Astrocyte (in vitro differentiated cells and primary cell): ENCODE data around the gene STMND1. TPM values are rescaled to one million over a fixed set of nuclear protein-coding genes. Genes with fewer than 3 reads are reported as not detected.

Source experiments
- DNase-seq: peaks from one replicate; pipeline ENCODE4 v3.0.0-alpha.2; 2010; ENCODE audit warnings: low read depth
- FAIRE-seq: peaks from 2 replicates; lab custom pipeline; 2011; peaks lifted over from hg19 to GRCh38; lab: Jason Lieb, UNC
- H2AFZ ChIP-seq: 2 replicates; pipeline ENCODE4 v1.6.0; 2012; ENCODE audit warnings: low read depth, low read length, inconsistent platforms
- H3K27ac ChIP-seq: 2 replicates; pipeline ENCODE4 v1.5.1; 2011; ENCODE audit warnings: low read depth, low read length, inconsistent platforms
- H3K27me3 ChIP-seq: 2 replicates; pipeline ENCODE4 v1.6.0; 2011; ENCODE audit warnings: low read length, inconsistent platforms; ENCODE audit not compliant: insufficient read depth
- H3K36me3 ChIP-seq: 2 replicates; pipeline ENCODE4 v1.5.1; 2011; ENCODE audit warnings: low read length, inconsistent platforms; ENCODE audit not compliant: insufficient read depth
- H3K4me1 ChIP-seq: 2 replicates; pipeline ENCODE4 v1.5.1; 2011; ENCODE audit warnings: low read length, inconsistent platforms; ENCODE audit not compliant: insufficient read depth
- H3K4me2 ChIP-seq: 2 replicates; pipeline ENCODE4 v1.6.0; 2012; ENCODE audit warnings: low read length, inconsistent platforms
- H3K4me3 ChIP-seq: 2 replicates; pipeline ENCODE4 v1.5.1; 2011; ENCODE audit warnings: low read depth, mild to moderate bottlenecking, low read length, inconsistent platforms; ENCODE audit not compliant: insufficient read depth
- H3K79me2 ChIP-seq: 2 replicates; pipeline ENCODE4 v1.6.0; 2012; ENCODE audit warnings: mild to moderate bottlenecking, low read length, inconsistent platforms; ENCODE audit not compliant: insufficient read depth
- H3K9ac ChIP-seq: 2 replicates; pipeline ENCODE4 v1.6.0; 2012; ENCODE audit warnings: mild to moderate bottlenecking, low read length, inconsistent platforms
- H3K9me3 ChIP-seq: 2 replicates; pipeline ENCODE4 v1.5.1; 2012; ENCODE audit warnings: low read depth, mild to moderate bottlenecking, low read length, inconsistent platforms; ENCODE audit not compliant: insufficient read depth
- H4K20me1 ChIP-seq: 2 replicates; pipeline ENCODE4 v1.6.0; 2012; ENCODE audit warnings: low read length, inconsistent platforms; ENCODE audit not compliant: insufficient read depth
- H3K27ac Mint-ChIP-seq: one replicate; pipeline ENCODE4 v1.8.0; 2021; ENCODE audit warnings: mild to moderate bottlenecking, mixed read lengths; ENCODE audit not compliant: unreplicated experiment
- H3K27me3 Mint-ChIP-seq: one replicate; pipeline ENCODE4 v1.8.0; 2021; ENCODE audit warnings: low read depth, mixed read lengths; ENCODE audit not compliant: unreplicated experiment
- H3K36me3 Mint-ChIP-seq: one replicate; pipeline ENCODE4 v1.8.0; 2021; ENCODE audit warnings: low read depth, mixed read lengths; ENCODE audit not compliant: unreplicated experiment
- H3K4me1 Mint-ChIP-seq: one replicate; pipeline ENCODE4 v1.8.0; 2021; ENCODE audit warnings: low read depth, mixed read lengths; ENCODE audit not compliant: unreplicated experiment
- H3K4me3 Mint-ChIP-seq: one replicate; pipeline ENCODE4 v1.8.0; 2021; ENCODE audit warnings: mild to moderate bottlenecking, moderate library complexity, mixed read lengths; ENCODE audit not compliant: unreplicated experiment
- H3K9me3 Mint-ChIP-seq: one replicate; pipeline ENCODE4 v1.8.0; 2021; ENCODE audit warnings: mild to moderate bottlenecking, mixed read lengths; ENCODE audit not compliant: unreplicated experiment
- EZH2 ChIP-seq: IDR thresholded peaks from 2 replicates; pipeline ENCODE4 v1.6.1; 2012; ENCODE audit warnings: mild to moderate bottlenecking, low read length, inconsistent platforms; ENCODE audit not compliant: insufficient read depth
- total RNA-seq: library from RNA; stranded (reverse); gene quantifications from 2 replicates; pipeline ENCODE4 v1.2.1, GENCODE V29; 2021
- TF ChIP-seq, protein P1 (sequence below): IDR thresholded peaks from 2 replicates; pipeline ENCODE4 v1.5.1; 2011; ENCODE audit warnings: low read depth, mild to moderate bottlenecking, inconsistent platforms, low read length, moderate library complexity; ENCODE audit not compliant: insufficient read depth

Gene STMND1
- total RNA-seq, 1 donor from 2014 or later = 0.16 TPM

DNA sequence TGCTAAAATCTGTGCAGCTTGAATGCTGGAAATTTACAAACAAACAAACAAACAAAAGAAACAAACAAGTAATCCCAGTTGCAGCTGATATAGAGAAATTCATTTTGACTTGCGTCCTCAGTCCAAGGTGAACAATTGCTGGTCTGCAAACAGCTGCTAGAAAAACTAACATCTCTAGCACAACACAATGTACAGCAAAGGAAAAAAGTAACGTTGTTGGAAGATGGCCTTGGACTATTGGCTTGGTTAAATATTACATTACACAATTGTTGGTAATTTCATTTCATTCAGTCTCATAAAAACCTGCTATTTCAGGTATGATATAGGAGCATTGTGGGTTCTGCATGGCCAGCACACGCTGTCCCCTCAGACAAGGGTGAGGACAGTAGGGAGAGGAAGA, 50.0 kb downstream of the STMND1 start:
- H3K27ac Mint-ChIP-seq = no peak overlapping the region
- no peak for FAIRE-seq
- TF ChIP-seq EZH2 = no peak
- TF ChIP-seq, protein P1, sequence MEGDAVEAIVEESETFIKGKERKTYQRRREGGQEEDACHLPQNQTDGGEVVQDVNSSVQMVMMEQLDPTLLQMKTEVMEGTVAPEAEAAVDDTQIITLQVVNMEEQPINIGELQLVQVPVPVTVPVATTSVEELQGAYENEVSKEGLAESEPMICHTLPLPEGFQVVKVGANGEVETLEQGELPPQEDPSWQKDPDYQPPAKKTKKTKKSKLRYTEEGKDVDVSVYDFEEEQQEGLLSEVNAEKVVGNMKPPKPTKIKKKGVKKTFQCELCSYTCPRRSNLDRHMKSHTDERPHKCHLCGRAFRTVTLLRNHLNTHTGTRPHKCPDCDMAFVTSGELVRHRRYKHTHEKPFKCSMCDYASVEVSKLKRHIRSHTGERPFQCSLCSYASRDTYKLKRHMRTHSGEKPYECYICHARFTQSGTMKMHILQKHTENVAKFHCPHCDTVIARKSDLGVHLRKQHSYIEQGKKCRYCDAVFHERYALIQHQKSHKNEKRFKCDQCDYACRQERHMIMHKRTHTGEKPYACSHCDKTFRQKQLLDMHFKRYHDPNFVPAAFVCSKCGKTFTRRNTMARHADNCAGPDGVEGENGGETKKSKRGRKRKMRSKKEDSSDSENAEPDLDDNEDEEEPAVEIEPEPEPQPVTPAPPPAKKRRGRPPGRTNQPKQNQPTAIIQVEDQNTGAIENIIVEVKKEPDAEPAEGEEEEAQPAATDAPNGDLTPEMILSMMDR = no peak

GRCh38 chr6:17152703-17153102, 50.9 kb downstream of the STMND1 start:
- Histone ChIP-seq H3K4me3 (no peak overlapping the region), H2AFZ (no peak overlapping the region), H3K27me3 (no peaks in the 10 kb centered on the region), H3K9ac (no peak overlapping the region), H4K20me1 (no peaks in the 10 kb centered on the region), H3K4me1 (no peaks in the 10 kb centered on the region), H3K9me3 (no peaks in the 10 kb centered on the region), H3K4me2 (no peak overlapping the region), H3K36me3 (no peaks in the 10 kb centered on the region), H3K27ac (no peak overlapping the region), H3K79me2 (no peaks in the 10 kb centered on the region)
- TF ChIP-seq, protein P1 = no peak
- no peak for TF ChIP-seq EZH2
- no peak for DNase-seq
- Mint-ChIP-seq H3K4me1 (no peaks in the 10 kb centered on the region), H3K27ac (no peak overlapping the region), H3K36me3 (no peaks in the 10 kb centered on the region), H3K27me3 (peaks cover 4% of the 10 kb centered on the region), H3K4me3 (no peak overlapping the region), H3K9me3 (peaks cover 5% of the 10 kb centered on the region)
- no peak for FAIRE-seq

More for the DNA sequence above, 50.0 kb downstream of the STMND1 start:
- H3K36me3 Mint-ChIP-seq = no peaks in the 10 kb centered on the region
- H3K36me3 ChIP-seq = no peaks in the 10 kb centered on the region
- H3K4me1 ChIP-seq = no peaks in the 10 kb centered on the region
- no peaks in the 10 kb centered on the region for H4K20me1 ChIP-seq
- no peaks in the 10 kb centered on the region for H3K9me3 ChIP-seq
- H3K27ac ChIP-seq = no peak overlapping the region
- H3K79me2 ChIP-seq = no peaks in the 10 kb centered on the region
- H3K27me3 Mint-ChIP-seq = peaks cover 4% of the 10 kb centered on the region
- peaks cover 5% of the 10 kb centered on the region for H3K9me3 Mint-ChIP-seq
- H3K4me1 Mint-ChIP-seq = no peaks in the 10 kb centered on the region
- no peak for DNase-seq
- H2AFZ ChIP-seq = no peak overlapping the region
- H3K4me3 Mint-ChIP-seq = no peak overlapping the region
- no peak overlapping the region for H3K4me2 ChIP-seq
- H3K27me3 ChIP-seq = no peaks in the 10 kb centered on the region
- no peak overlapping the region for H3K9ac ChIP-seq
- no peak overlapping the region for H3K4me3 ChIP-seq

- H2AFZ ChIP-seq = no peak overlapping the region
- no peaks in the 10 kb centered on the region for H3K9me3 ChIP-seq
- Mint-ChIP-seq H3K4me1 (no peaks in the 10 kb centered on the region), H3K9me3 (peaks cover 2% of the 10 kb centered on the region), H3K27me3 (peaks cover 11% of the 10 kb centered on the region), H3K36me3 (no peaks in the 10 kb centered on the region), H3K27ac (no peak overlapping the region), H3K4me3 (no peak overlapping the region)
- H3K4me2 ChIP-seq = no peak overlapping the region
- H3K27ac ChIP-seq = no peak overlapping the region
- no peaks in the 10 kb centered on the region for H3K36me3 ChIP-seq
- H4K20me1 ChIP-seq = no peaks in the 10 kb centered on the region
- no peak for TF ChIP-seq EZH2
- TF ChIP-seq, protein P1 = peak; percentile 89
- H3K4me3 ChIP-seq = no peak overlapping the region
- FAIRE-seq (peak; percentile 69), DNase-seq (peak; percentile 65)
- H3K27me3 ChIP-seq = no peaks in the 10 kb centered on the region
- no peaks in the 10 kb centered on the region for H3K79me2 ChIP-seq
- H3K9ac ChIP-seq = no peak overlapping the region
- H3K4me1 ChIP-seq = no peaks in the 10 kb centered on the region
Measured at GRCh38 chr6:17156112-17156921, 54.5 kb downstream of the STMND1 start.
